IMR-90 (cell line): ENCODE data around the gene TPO. TPM values are rescaled to one million over a fixed set of nuclear protein-coding genes. Genes with fewer than 3 reads are reported as not detected.

Experiments
- ATAC-seq: fragments of 200-7000 bp; cut with Tn5 transposase; 2 replicates; pipeline ENCODE4 v1.9.1; 2020; ENCODE audit warnings: low read depth, mild to moderate bottlenecking, moderate library complexity
- BruUV-seq: library from RNA; stranded (reverse); fragments of 400-500 nt; replicated peaks from 2 replicates; lab custom pipeline; 2021; lab: Mats Ljungman, UMichigan
- CTCF ChIA-PET: fragments of 300-600 bp; formaldehyde crosslinking; extraction: SDS; loops from one replicate; lab custom pipeline; 2021; ENCODE audit warnings: antibody characterized with exemption; lab: Yijun Ruan, JAX
- POLR2A ChIA-PET: fragments of 300-600 bp; sonication (Branson Sonifier 250); formaldehyde crosslinking; loops from one replicate; lab custom pipeline; 2022; ENCODE audit warnings: antibody characterized with exemption; ENCODE audit not compliant: unreplicated experiment; lab: Charles Lee
- DNase-seq: peaks from one replicate; pipeline ENCODE4 v3.0.0; 2013
- H2AFZ ChIP-seq: replicated peaks from 2 replicates; pipeline ENCODE3; 2013; ENCODE audit warnings: low read length, mild to moderate bottlenecking; ENCODE audit not compliant: poor library complexity
- H2AK5ac ChIP-seq: 2 replicates; pipeline ENCODE4 v1.6.1; 2013; ENCODE audit warnings: low read depth, low read length, inconsistent platforms
- H2AK9ac ChIP-seq: replicated peaks from 2 replicates; pipeline ENCODE3; 2013; ENCODE audit warnings: mild to moderate bottlenecking, low read depth, low read length, moderate library complexity; ENCODE audit not compliant: poor library complexity
- H2BK120ac ChIP-seq: 2 replicates; pipeline ENCODE4 v1.6.1; 2013; ENCODE audit warnings: low read depth, low read length, inconsistent platforms
- H2BK15ac ChIP-seq: 3 replicates; pipeline ENCODE4 v1.6.1; 2013; ENCODE audit warnings: low read depth, low read length, inconsistent platforms
- H2BK20ac ChIP-seq: 2 replicates; pipeline ENCODE4 v1.6.1; 2013; ENCODE audit warnings: low read depth, mild to moderate bottlenecking, inconsistent platforms, low read length, moderate library complexity
- H2BK5ac ChIP-seq: 2 replicates; pipeline ENCODE4 v1.6.1; 2013; ENCODE audit warnings: mild to moderate bottlenecking, low read depth, low read length, inconsistent platforms; ENCODE audit not compliant: poor library complexity, severe bottlenecking
- H3K14ac ChIP-seq: replicated peaks from 2 replicates; pipeline ENCODE4 v1.6.1; 2013; ENCODE audit warnings: low read depth, low read length, inconsistent platforms
- H3K18ac ChIP-seq: 2 replicates; pipeline ENCODE4 v1.6.1; 2013; ENCODE audit warnings: low read depth, low read length, control low read depth
- H3K23ac ChIP-seq: 2 replicates; pipeline ENCODE4 v1.6.1; 2013; ENCODE audit warnings: low read depth, low read length, inconsistent platforms
- H3K27ac ChIP-seq: 2 replicates; pipeline ENCODE4 v1.5.1; 2013; ENCODE audit warnings: mild to moderate bottlenecking, control low read depth, low read length; ENCODE audit not compliant: insufficient read depth
- H3K27me3 ChIP-seq: 2 replicates; pipeline ENCODE4 v1.6.1; 2013; ENCODE audit warnings: low read length; ENCODE audit not compliant: control insufficient read depth, insufficient read depth
- H3K36me3 ChIP-seq: 2 replicates; pipeline ENCODE4 v1.6.1; 2013; ENCODE audit warnings: low read length, mixed read lengths; ENCODE audit not compliant: control insufficient read depth, insufficient read depth
- H3K4ac ChIP-seq: 2 replicates; pipeline ENCODE4 v1.6.1; 2013; ENCODE audit warnings: low read depth, low read length, inconsistent platforms
- H3K4me1 ChIP-seq: 2 replicates; pipeline ENCODE4 v1.6.1; 2013; ENCODE audit warnings: low read length, mixed read lengths; ENCODE audit not compliant: control insufficient read depth, insufficient read depth
- H3K4me2 ChIP-seq: 2 replicates; pipeline ENCODE4 v1.6.1; 2013; ENCODE audit warnings: low read depth, mild to moderate bottlenecking, control low read depth, low read length, moderate library complexity
- H3K4me3 ChIP-seq: 2 replicates; pipeline ENCODE4 v1.5.1; 2013; ENCODE audit warnings: low read depth, mild to moderate bottlenecking, control low read depth, low read length, moderate library complexity; ENCODE audit not compliant: insufficient read depth
- H3K56ac ChIP-seq: 2 replicates; pipeline ENCODE4 v1.6.1; 2013; ENCODE audit warnings: low read length, inconsistent platforms; ENCODE audit not compliant: insufficient read depth; ENCODE audit errors: extremely low read depth
- H3K79me1 ChIP-seq, 2 experiments: 2 replicates each; pipeline ENCODE4 v1.6.1; 2013; ENCODE audit warnings: low read length in 2 of 2, inconsistent platforms in 1 of 2, low read depth in 1 of 2
- H3K9ac ChIP-seq: 2 replicates; pipeline ENCODE4 v1.6.1; 2013; ENCODE audit warnings: low read depth, low read length, control low read depth
- H3K9me1 ChIP-seq: 2 replicates; pipeline ENCODE4 v1.6.1; 2013; ENCODE audit warnings: low read length, inconsistent platforms; ENCODE audit not compliant: insufficient read depth
- H3K9me3 ChIP-seq: 2 replicates; pipeline ENCODE4 v1.6.1; 2013; ENCODE audit warnings: low read length; ENCODE audit not compliant: control insufficient read depth, insufficient read depth
- H4K20me1 ChIP-seq: 2 replicates; pipeline ENCODE4 v1.6.1; 2013; ENCODE audit warnings: low read length, inconsistent platforms; ENCODE audit not compliant: insufficient read depth
- H4K5ac ChIP-seq: 2 replicates; pipeline ENCODE4 v1.6.1; 2013; ENCODE audit warnings: mild to moderate bottlenecking, low read depth, low read length, control low read depth
- H4K8ac ChIP-seq, 2 experiments: 2 replicates each; pipeline ENCODE4 v1.6.1; 2013; ENCODE audit warnings: low read depth in 2 of 2, low read length in 2 of 2, control low read depth in 1 of 2, inconsistent platforms in 1 of 2
- H4K91ac ChIP-seq: 2 replicates; pipeline ENCODE4 v1.6.1; 2013; ENCODE audit warnings: low read depth, low read length, inconsistent platforms; ENCODE audit not compliant: insufficient read depth
- CHD1 ChIP-seq: IDR thresholded peaks from 2 replicates; pipeline ENCODE4 v1.6.1; 2012; ENCODE audit warnings: low read depth, low read length, improper control_type of control experiment
- FOS ChIP-seq: fragments of 150-350 bp; IDR thresholded peaks from 2 replicates; pipeline ENCODE4 v1.6.1; 2016; ENCODE audit warnings: low read depth, low read length
- MXI1 ChIP-seq: IDR thresholded peaks from 2 replicates; pipeline ENCODE4 v1.6.1; 2012; ENCODE audit warnings: low read depth, mild to moderate bottlenecking, low read length, moderate library complexity, borderline replicate concordance
- NFE2L2 ChIP-seq: fragments of 150-350 bp; IDR thresholded peaks from 2 replicates; pipeline ENCODE4 v1.6.1; 2016; ENCODE audit warnings: low read depth, mild to moderate bottlenecking, low read length
- RAD21 ChIP-seq: IDR thresholded peaks from 2 replicates; pipeline ENCODE4 v1.6.1; 2012; ENCODE audit warnings: low read length, improper control_type of control experiment
- WGBS, 2 experiments: methylation state at CpG; one replicate each; pipeline versions ENCODE4 v1.1.5 to v1.1.7; 2013; ENCODE audit warnings: missing lambda C conversion rate in 2 of 2; ENCODE audit not compliant: insufficient read length in 1 of 2; ENCODE audit errors: extremely low coverage in 2 of 2; 5-methylcytosine and 5-hydroxymethylcytosine counted together
- dilution Hi-C: fragments of 300-500 bp; cut with HindIII; formaldehyde crosslinking; loops from one replicate; pipeline ENCODE4 v1.14.3; 2018; ENCODE audit warnings: low sequenced_read_pairs; ENCODE audit not compliant: unreplicated experiment
- in situ Hi-C: fragments of 300-500 bp; cut with MboI; formaldehyde crosslinking; loops from 3 replicates; pipeline ENCODE4 v1.14.3; 2019; ENCODE audit warnings: low sequenced_read_pairs, inconsistent platforms, mixed read lengths
- intact Hi-C: fragments of 100-400 bp; cut with micrococcal nuclease; formaldehyde crosslinking; loops from 2 replicates; pipeline ENCODE4 v1.10.0; 2022
- polyA plus RNA-seq, 3 experiments: library from polyadenylated mRNA; depleted of rRNA; stranded (reverse); fragments of >200 nt; gene quantifications; 2 replicates each; pipeline ENCODE4 v1.2.3, GENCODE V29; 2012; ENCODE audit warnings: low replicate concordance in 1 of 3
- total RNA-seq: library from RNA; depleted of rRNA; stranded (reverse); fragments of >200 nt; gene quantifications from 2 replicates; pipeline ENCODE4 v1.2.3, GENCODE V29; 2012
- TF ChIP-seq, protein P1 (sequence below): fragments of 150-350 bp; IDR thresholded peaks from 2 replicates; pipeline ENCODE4 v1.6.1; 2016; ENCODE audit warnings: low read depth, mild to moderate bottlenecking, low read length, moderate library complexity, borderline replicate concordance

TPO gene
- total and polyA plus RNA-seq, 2 of the 4 experiments (the other 2 are of a cell fraction): not detected

DNA sequence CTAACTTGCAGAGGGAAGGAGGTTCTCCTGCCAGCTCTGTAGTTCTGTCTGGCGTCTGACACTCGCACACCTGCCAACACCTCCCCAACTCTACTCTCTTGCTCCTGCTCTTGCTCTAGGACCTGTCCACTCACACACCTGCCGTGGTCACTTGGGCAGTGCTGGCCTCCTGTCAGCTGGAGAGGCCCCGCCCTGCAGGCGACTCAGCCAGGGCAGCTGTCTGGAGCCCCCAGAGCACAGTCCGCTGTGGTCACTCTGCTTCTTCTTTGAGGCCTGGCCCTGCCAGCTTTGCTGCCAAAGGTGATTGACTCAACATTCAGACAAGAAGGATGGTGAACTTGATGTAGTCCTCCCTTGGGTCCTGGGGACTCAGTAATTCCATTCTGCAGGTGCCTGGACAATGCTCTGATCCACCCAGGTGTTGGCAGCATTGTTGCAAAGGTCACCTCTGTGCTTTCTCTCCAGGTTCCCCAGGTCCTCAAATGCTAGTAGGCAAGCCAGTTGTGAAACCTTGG is 18.7 kb downstream of the TPO start:
- Histone ChIP-seq H3K27ac (no peak overlapping the region), H3K23ac (no peak overlapping the region), H3K56ac (no peak overlapping the region), H4K91ac (no peak overlapping the region), H3K4ac (no peak overlapping the region), H2AFZ (no peak overlapping the region), H2BK15ac (no peak overlapping the region), H4K20me1 (no peaks in the 10 kb centered on the region), H3K4me3 (no peak overlapping the region), H3K18ac (no peak overlapping the region), H3K4me2 (no peak overlapping the region), H4K5ac (no peak overlapping the region), H2AK5ac (no peak overlapping the region), H4K8ac (no peak overlapping the region), H3K27me3 (no peaks in the 10 kb centered on the region), H3K14ac (no peak overlapping the region), H3K9me3 (peaks cover 34% of the 10 kb centered on the region), H2BK5ac (no peak overlapping the region), H3K36me3 (no peaks in the 10 kb centered on the region), H3K9ac (no peak overlapping the region), H2BK120ac (no peak overlapping the region), H3K79me1 (no peaks in the 10 kb centered on the region), H3K9me1 (no peaks in the 10 kb centered on the region), H2BK20ac (no peak overlapping the region), H2AK9ac (no peak overlapping the region), H3K4me1 (no peaks in the 10 kb centered on the region)
- no peak for TF ChIP-seq MXI1
- TF ChIP-seq NFE2L2: no peak
- TF ChIP-seq RAD21: no peak
- TF ChIP-seq, protein P1, sequence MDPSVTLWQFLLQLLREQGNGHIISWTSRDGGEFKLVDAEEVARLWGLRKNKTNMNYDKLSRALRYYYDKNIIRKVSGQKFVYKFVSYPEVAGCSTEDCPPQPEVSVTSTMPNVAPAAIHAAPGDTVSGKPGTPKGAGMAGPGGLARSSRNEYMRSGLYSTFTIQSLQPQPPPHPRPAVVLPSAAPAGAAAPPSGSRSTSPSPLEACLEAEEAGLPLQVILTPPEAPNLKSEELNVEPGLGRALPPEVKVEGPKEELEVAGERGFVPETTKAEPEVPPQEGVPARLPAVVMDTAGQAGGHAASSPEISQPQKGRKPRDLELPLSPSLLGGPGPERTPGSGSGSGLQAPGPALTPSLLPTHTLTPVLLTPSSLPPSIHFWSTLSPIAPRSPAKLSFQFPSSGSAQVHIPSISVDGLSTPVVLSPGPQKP: no peak
- TF ChIP-seq CHD1: no peak
- TF ChIP-seq FOS: no peak
- DNase-seq (no peak), ATAC-seq (no peak)
- no TSS peak for BruUV-seq
- WGBS, 2 experiments: 75% methylated on average over 3 of the region's 6 CpGs; no CpG with 5 or more reads in 1 of the 2 experiments
- dilution Hi-C loops: no loop called here
- POLR2A ChIA-PET: no interaction called here
- in situ Hi-C loops: no loop called here
- CTCF ChIA-PET: no interaction called here
- intact Hi-C loops: no loop called here
